Measurements from ENCODE around the gene SEPTIN11.

- no peak for TF ChIP-seq POLR2A (IDR thresholded peaks at IDR 0.05; ENCODE audit: control extremely low read depth in 1 of 2, low read depth in 2 of 2, low read length in 2 of 2)
- TF ChIP-seq, protein P1, sequence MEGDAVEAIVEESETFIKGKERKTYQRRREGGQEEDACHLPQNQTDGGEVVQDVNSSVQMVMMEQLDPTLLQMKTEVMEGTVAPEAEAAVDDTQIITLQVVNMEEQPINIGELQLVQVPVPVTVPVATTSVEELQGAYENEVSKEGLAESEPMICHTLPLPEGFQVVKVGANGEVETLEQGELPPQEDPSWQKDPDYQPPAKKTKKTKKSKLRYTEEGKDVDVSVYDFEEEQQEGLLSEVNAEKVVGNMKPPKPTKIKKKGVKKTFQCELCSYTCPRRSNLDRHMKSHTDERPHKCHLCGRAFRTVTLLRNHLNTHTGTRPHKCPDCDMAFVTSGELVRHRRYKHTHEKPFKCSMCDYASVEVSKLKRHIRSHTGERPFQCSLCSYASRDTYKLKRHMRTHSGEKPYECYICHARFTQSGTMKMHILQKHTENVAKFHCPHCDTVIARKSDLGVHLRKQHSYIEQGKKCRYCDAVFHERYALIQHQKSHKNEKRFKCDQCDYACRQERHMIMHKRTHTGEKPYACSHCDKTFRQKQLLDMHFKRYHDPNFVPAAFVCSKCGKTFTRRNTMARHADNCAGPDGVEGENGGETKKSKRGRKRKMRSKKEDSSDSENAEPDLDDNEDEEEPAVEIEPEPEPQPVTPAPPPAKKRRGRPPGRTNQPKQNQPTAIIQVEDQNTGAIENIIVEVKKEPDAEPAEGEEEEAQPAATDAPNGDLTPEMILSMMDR (IDR thresholded peaks at IDR 0.05; ENCODE audit: control extremely low read depth in 1 of 3, insufficient read depth in 1 of 3, low read depth in 1 of 3, low read length in 3 of 3): no peak
- no peak for TF ChIP-seq EZH2 (IDR thresholded peaks at IDR 0.05; ENCODE audit: low read depth, low read length, severe bottlenecking)
- TF ChIP-seq TAF7 (optimal IDR thresholded peaks at IDR 0.05; ENCODE audit: borderline replicate concordance, low read depth, low read length): no peak
- TF ChIP-seq CHD1 (IDR thresholded peaks at IDR 0.05; ENCODE audit: low read depth, low read length): no peak
- no peak for TF ChIP-seq HDAC2 (IDR thresholded peaks at IDR 0.05; ENCODE audit: borderline replicate concordance in 1 of 2, low read depth in 2 of 2, low read length in 2 of 2)
- no peak for TF ChIP-seq CREB1 (IDR thresholded peaks at IDR 0.05)
- TF ChIP-seq EP300 (IDR thresholded peaks at IDR 0.05; ENCODE audit: borderline replicate concordance in 1 of 2, low read depth in 2 of 2, low read length in 2 of 2): no peak
- no peak for TF ChIP-seq POLR2AphosphoS5 (IDR thresholded peaks at IDR 0.05; ENCODE audit: low read depth, low read length)
These were observed 2.5 kb downstream of the SEPTIN11 start for GRCh38 chr4:76952071-76952470.
